ENCODE measurements around the gene ADCY9. TPM values are rescaled to one million over a fixed set of nuclear protein-coding genes. Genes with fewer than 3 reads are reported as not detected.

ADCY9 gene
- total RNA-seq, 1 donor from 2014 or later = 12.0 TPM

GRCh38 chr16:4110065-4110464 is 6.2 kb downstream of the ADCY9 start:
- no peak for TF ChIP-seq CTCF (IDR thresholded peaks at IDR 0.05; ENCODE audit: insufficient read depth, low read length, poor library complexity, severe bottlenecking)
- H3K4me3 ChIP-seq (ENCODE audit: low read depth, low read length) = no peak overlapping the region
- H3K27me3 ChIP-seq (ENCODE audit: control insufficient read depth, insufficient read depth, low read length) = peaks cover under 1% of the 10 kb centered on the region
- H3K36me3 ChIP-seq (ENCODE audit: control insufficient read depth, insufficient read depth, low read length) = no peaks in the 10 kb centered on the region
- no peak for DNase-seq (ENCODE audit: low read depth)

GRCh38 chr16:4109250-4109736 is 6.9 kb downstream of the ADCY9 start:
- no peaks in the 10 kb centered on the region for H3K27me3 ChIP-seq (ENCODE audit: control insufficient read depth, insufficient read depth, low read length)
- H3K4me3 ChIP-seq (ENCODE audit: low read depth, low read length) = no peak overlapping the region
- no peak for TF ChIP-seq CTCF (IDR thresholded peaks at IDR 0.05; ENCODE audit: insufficient read depth, low read length, poor library complexity, severe bottlenecking)
- H3K36me3 ChIP-seq (ENCODE audit: control insufficient read depth, insufficient read depth, low read length) = no peaks in the 10 kb centered on the region
- DNase-seq (ENCODE audit: low read depth) = no peak

GRCh38 chr16:4106516-4106915 is 9.7 kb downstream of the ADCY9 start:
- Histone ChIP-seq H3K4me3 (ENCODE audit: low read depth, low read length) (no peak overlapping the region), H3K27me3 (ENCODE audit: control insufficient read depth, insufficient read depth, low read length) (no peaks in the 10 kb centered on the region), H3K36me3 (ENCODE audit: control insufficient read depth, insufficient read depth, low read length) (no peaks in the 10 kb centered on the region)
- no peak for TF ChIP-seq CTCF (IDR thresholded peaks at IDR 0.05; ENCODE audit: insufficient read depth, low read length, poor library complexity, severe bottlenecking)
- DNase-seq (ENCODE audit: low read depth) = no peak

GRCh38 chr16:4105848-4106247 is 10.4 kb downstream of the ADCY9 start:
- H3K36me3 ChIP-seq (ENCODE audit: control insufficient read depth, insufficient read depth, low read length) = no peaks in the 10 kb centered on the region
- no peak for DNase-seq (ENCODE audit: low read depth)
- TF ChIP-seq CTCF (IDR thresholded peaks at IDR 0.05; ENCODE audit: insufficient read depth, low read length, poor library complexity, severe bottlenecking) = no peak

GRCh38 chr16:4103745-4104144 is 12.5 kb downstream of the ADCY9 start:
- H3K27me3 ChIP-seq (ENCODE audit: control insufficient read depth, insufficient read depth, low read length) = no peaks in the 10 kb centered on the region
- DNase-seq (ENCODE audit: low read depth) = no peak
- no peak for TF ChIP-seq CTCF (IDR thresholded peaks at IDR 0.05; ENCODE audit: insufficient read depth, low read length, poor library complexity, severe bottlenecking)
- no peaks in the 10 kb centered on the region for H3K36me3 ChIP-seq (ENCODE audit: control insufficient read depth, insufficient read depth, low read length)
- H3K4me3 ChIP-seq (ENCODE audit: low read depth, low read length) = no peak overlapping the region

More at GRCh38 chr16:4105848-4106247, 10.4 kb downstream of the ADCY9 start:
- Histone ChIP-seq H3K4me3 (ENCODE audit: low read depth, low read length) (no peak overlapping the region), H3K27me3 (ENCODE audit: control insufficient read depth, insufficient read depth, low read length) (no peaks in the 10 kb centered on the region)
